ENCODE data around the gene FBXW7.

The FBXW7 gene

DNA sequence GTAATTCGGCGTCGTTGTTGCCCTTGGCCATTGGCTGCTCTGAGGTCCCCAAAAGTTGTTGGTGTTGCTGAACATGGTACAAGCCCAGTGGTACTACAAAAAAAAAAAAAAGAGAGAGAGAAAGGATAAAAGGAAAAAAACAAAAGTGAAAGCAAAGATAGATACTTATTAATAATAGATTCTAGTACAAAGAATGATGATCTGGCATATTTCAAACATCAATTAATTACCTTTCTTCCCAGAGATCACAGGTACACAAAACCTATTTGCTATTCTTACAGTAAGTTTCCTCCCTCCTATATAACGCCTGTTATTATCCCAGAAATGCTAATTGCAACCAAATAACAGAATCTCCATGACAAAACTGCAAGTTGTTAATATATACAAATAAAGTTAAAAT, 188.9 kb downstream of the FBXW7 start:
- in situ Hi-C loops (cut with MboI; ENCODE audit: low sequenced_read_pairs), result no loop called here

GRCh38 chr4:152346526-152346925, 189.4 kb downstream of the FBXW7 start:
- in situ Hi-C loops (cut with MboI; ENCODE audit: low sequenced_read_pairs), result no loop called here

DNA sequence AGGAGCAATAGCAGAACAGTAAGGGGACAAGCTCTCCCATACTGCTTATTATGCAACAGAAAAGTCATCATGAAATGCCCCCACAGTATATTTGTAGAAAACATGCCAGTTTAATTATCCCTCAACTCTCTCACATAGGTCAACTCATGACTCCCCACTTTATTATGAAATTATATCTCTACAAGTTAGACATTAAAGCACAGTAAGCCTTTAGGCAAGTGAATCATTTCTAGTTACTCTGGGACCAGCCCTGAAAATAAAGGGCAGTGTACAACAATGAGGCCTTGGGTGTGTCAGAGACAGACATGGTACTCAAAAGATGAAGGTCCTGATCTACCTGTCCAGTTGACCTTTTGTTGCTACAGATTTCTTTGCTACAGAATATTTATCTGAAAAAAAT, 191.9 kb downstream of the FBXW7 start:
- in situ Hi-C loops (cut with MboI; ENCODE audit: low sequenced_read_pairs), result no loop called here

DNA sequence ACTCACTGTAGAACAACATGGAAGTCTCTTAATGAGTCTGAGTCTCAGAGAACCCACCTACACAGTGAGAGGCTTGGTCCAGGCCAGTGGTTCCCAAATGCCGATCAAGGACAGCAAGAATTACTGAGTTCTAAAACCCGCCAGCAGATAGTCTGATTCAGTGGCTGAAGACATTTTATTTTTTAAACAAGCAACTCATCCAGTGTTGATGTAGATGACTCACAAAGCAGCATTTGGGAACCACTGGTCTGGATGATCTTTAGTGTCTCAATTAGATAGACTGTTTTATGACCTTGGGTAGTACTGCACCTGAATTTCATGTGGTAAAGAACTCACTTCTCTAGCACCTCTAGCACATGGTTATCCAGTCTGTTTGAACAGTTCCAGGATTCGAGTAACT, 193.6 kb downstream of the FBXW7 start:
- in situ Hi-C loops (cut with MboI; ENCODE audit: low sequenced_read_pairs), result no loop called here

GRCh38 chr4:152340818-152341217, 195.1 kb downstream of the FBXW7 start:
- in situ Hi-C loops (cut with MboI; ENCODE audit: low sequenced_read_pairs), result no loop called here

GRCh38 chr4:152339576-152339975, 196.3 kb downstream of the FBXW7 start:
- in situ Hi-C loops (cut with MboI; ENCODE audit: low sequenced_read_pairs), result no loop called here

DNA sequence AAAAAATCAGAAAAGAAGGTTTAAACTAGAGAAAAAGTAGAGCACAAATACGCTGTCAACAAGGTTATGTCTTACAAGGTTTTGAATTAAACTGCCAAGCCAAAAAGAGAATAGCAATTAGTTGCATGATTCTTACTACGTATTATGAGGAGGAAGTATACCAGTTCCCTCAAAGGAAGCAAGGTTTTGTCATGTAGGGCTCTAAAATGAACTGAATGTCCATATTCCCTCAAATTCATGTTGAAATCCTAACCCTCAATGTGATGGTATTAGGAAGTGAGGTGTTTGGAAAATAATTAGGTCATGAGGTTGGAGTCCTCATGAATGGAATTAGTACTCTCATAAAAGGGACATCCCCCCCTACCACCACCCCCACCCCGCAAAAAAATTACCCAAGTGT, 201.0 kb downstream of the FBXW7 start:
- in situ Hi-C loops (cut with MboI; ENCODE audit: low sequenced_read_pairs), result no loop called here

- in situ Hi-C loops (cut with MboI; ENCODE audit: low sequenced_read_pairs), result no loop called here
Measured at GRCh38 chr4:152331042-152331441, 204.8 kb downstream of the FBXW7 start.

- in situ Hi-C loops (cut with MboI; ENCODE audit: low sequenced_read_pairs), result no loop called here
Measured at GRCh38 chr4:152328582-152328981, 207.3 kb downstream of the FBXW7 start.

DNA sequence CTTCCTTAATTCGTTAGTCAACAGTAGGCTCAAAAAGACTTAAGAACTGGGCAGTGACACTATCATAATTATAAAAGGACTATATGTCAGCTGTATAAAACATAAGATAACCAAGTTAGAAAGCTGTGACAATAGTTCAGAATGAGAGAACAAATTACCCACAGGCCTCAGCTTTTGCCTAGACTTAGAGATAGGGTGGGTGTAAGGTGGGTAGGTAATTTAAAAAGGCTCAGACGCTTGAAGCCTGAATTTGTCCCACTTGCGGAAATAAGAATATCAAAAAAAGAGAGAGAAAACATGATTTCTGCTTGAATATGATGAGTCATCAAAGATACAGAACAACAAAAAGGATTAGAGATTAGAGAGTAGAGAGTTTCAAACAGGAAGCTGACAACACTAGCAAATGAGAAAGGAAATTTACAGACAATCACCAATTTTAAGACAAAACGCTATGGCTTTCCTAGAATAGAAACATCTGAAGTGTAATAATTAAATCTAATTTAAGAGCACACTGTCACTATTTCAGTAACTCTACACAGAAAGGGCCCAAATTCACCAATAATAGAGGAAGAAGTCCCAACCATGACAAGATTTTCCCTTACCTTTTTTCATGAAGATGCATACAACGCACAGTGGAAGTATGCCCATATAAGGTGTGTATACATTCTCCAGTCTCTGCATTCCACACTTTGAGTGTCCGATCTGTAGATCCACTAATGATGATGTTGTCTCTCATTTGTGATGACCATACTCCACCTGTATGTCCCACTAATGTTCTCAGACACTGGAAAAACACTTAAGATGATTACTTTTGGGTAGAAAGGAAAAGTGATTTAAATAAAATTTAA, 208.1 kb downstream of the FBXW7 start:
- in situ Hi-C loops (cut with MboI; ENCODE audit: low sequenced_read_pairs), result no loop called here

DNA sequence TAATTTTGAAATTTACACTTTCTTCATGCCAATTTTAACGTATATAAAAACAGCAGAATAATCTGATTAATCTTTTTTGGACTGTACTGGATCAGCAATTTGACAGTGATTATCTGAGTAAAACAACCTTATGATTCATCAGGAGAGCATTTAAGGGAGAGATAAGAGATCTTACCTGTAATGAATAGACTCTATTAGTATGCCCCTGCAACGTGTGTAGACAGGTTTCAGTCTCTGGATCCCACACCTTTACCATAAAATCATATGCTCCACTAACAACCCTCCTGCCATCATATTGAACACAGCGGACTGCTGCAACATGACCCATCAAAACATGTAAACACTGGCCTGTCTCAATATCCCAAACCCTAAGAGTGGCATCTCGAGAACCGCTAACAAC, 210.1 kb downstream of the FBXW7 start:
- in situ Hi-C loops (cut with MboI; ENCODE audit: low sequenced_read_pairs), result no loop called here

DNA sequence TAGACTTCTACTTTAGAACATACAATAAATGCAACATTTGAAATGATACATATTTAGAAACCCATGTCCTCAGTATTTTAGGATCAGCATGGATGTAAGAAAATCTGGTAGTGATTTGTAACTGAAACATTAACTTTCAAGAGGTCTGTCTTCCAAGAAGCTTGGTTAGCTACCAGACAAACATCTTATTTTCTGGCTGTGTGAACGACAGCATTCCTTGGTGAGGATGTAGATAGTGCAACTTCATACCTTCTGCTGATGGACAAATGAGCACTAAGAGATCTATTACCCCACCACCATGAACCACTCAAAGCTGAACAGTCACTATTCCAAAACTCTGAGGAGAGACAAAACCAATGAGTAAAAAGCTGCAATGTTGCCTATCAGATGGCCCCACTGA, 212.7 kb downstream of the FBXW7 start:
- in situ Hi-C loops (cut with MboI; ENCODE audit: low sequenced_read_pairs), result no loop called here

DNA sequence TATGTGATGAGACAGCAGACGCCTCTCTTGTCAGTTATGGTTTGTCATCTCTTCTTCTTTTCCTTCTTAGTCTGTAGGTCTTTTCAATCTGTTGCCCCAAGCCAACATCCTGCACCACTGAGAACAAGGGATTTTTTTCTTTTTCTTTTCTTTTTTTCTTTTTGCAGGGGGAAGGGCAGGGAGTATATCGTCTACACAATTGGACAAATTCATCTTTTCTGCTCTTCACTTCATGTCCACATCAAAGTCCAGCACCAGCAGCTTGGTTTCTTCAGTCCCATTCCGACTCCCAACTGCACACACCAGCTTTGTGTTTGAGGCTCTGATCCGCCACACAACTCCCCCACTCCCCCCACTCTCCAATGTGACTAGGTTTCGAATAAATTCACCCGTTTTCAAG, 213.2 kb downstream of the FBXW7 start:
- in situ Hi-C loops (cut with MboI; ENCODE audit: low sequenced_read_pairs), result no loop called here

GRCh38 chr4:152321923-152322322, 214.0 kb downstream of the FBXW7 start:
- in situ Hi-C loops (cut with MboI; ENCODE audit: low sequenced_read_pairs), result no loop called here

DNA sequence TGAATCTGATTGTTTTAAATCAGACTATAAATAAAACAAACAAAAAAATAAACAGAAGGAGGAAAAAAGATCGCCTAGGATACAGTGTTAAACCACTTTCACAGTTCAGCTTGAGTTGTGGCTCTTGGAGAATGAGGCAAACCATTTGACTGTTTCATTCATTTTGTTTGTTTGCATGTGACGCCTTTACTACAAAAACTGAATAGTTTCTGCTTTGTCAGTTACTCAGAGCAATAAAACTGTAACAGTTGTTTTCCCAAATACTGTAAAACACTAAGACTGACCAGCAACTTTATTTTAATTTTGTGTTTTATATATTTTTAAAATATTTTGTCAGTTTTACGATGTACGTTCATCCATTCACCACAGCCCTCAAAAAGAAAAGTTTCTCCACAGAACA, 214.5 kb downstream of the FBXW7 start:
- in situ Hi-C loops (cut with MboI; ENCODE audit: low sequenced_read_pairs), result no loop called here

- in situ Hi-C loops (cut with MboI; ENCODE audit: low sequenced_read_pairs), result no loop called here
Measured at GRCh38 chr4:152316969-152317368, 218.9 kb downstream of the FBXW7 start.

GRCh38 chr4:152310257-152310656, 225.6 kb downstream of the FBXW7 start:
- in situ Hi-C loops (cut with MboI; ENCODE audit: low sequenced_read_pairs), result no loop called here

DNA sequence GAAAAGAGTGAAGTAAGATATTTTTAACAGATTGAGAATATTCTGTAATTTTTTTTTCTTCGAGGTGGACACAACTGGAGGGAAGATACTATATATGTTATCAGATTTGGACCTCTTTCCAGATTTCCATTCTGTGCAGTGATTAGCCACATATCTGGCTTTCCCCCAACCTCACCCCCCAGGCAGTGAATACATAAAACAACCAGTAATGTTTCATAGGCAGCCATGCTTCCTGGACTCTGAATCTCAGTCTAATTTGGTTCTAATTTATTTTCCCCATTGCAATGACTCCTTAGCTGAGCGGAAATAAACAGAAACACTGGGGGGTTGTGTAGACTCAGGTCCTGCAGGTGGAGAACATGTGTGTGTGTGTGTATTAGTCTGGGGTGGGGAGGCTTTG, 226.5 kb downstream of the FBXW7 start:
- in situ Hi-C loops (cut with MboI; ENCODE audit: low sequenced_read_pairs), result no loop called here

GRCh38 chr4:152308951-152309350, 226.9 kb downstream of the FBXW7 start:
- in situ Hi-C loops (cut with MboI; ENCODE audit: low sequenced_read_pairs), result no loop called here

- in situ Hi-C loops (cut with MboI; ENCODE audit: low sequenced_read_pairs), result no loop called here
Measured at GRCh38 chr4:152307669-152308068, 228.2 kb downstream of the FBXW7 start.

DNA sequence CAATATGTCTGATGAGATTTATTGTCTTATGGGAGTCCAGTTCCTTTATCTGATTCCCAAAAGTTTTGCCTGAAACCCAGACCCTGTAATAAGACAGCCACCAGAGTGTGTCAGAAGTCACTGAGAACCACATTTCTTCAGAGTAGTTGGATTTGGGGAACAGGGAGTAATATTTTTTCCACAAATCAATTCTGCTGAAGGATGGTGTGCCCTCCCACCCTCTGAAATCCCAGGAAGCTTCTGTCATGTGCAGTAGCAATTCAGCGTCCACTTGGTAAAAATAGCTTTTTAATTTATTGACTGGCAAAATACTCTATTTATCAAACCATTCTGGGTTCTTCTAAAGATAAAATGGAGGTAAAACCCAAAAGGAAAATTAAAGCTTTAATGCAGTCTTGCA, 229.4 kb downstream of the FBXW7 start:
- in situ Hi-C loops (cut with MboI; ENCODE audit: low sequenced_read_pairs), result no loop called here

DNA sequence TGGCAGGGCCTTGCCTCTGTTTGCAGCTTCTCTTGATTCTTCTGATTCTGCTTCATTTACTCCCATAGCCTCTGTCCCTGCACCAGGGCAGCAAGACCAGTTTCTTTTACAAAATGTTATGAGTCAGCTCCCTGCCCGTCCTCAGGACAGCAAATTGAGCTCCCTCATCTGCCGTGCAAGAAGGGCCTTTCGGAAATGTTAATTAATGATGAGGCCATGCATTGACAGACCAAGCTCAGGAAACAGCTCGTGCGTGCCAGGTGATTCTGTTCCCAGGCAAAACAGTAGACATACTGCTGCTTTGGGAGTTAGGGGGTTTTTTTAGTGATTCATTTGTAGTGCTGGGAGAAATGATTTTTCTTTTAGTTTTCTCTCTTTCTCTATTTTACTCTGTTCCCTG, 231.7 kb downstream of the FBXW7 start:
- in situ Hi-C loops (cut with MboI; ENCODE audit: low sequenced_read_pairs), result no loop called here

GRCh38 chr4:152301381-152301780, 234.5 kb downstream of the FBXW7 start:
- in situ Hi-C loops (cut with MboI; ENCODE audit: low sequenced_read_pairs), result no loop called here

Data from hTERT RPE-1 (cell line).